ENCODE measurements around the gene PRCP.

The PRCP gene

GRCh38 chr11:82826526-82826925, 73.7 kb downstream of the PRCP start:
- DNase-seq, result no peak

- no peak for DNase-seq
Observed at GRCh38 chr11:82823647-82824619, 76.3 kb downstream of the PRCP start.

GRCh38 chr11:82818409-82819043, 81.7 kb downstream of the PRCP start:
- no peak for DNase-seq

- no peak for DNase-seq
Observed at GRCh38 chr11:82815406-82815805, 84.8 kb downstream of the PRCP start.

GRCh38 chr11:82814379-82814778, 85.9 kb downstream of the PRCP start:
- DNase-seq, result no peak

- no peak for DNase-seq
Observed at GRCh38 chr11:82811369-82811768, 88.9 kb downstream of the PRCP start.

- no peak for DNase-seq
Observed at GRCh38 chr11:82810738-82811137, 89.5 kb downstream of the PRCP start.

- no peak for DNase-seq
Observed at GRCh38 chr11:82810326-82810725, 89.9 kb downstream of the PRCP start.

GRCh38 chr11:82807646-82808045, 92.6 kb downstream of the PRCP start:
- no peak for DNase-seq

GRCh38 chr11:82802710-82803109, 97.5 kb downstream of the PRCP start:
- no peak for DNase-seq

GRCh38 chr11:82796998-82797961, 103.0 kb downstream of the PRCP start:
- DNase-seq, result no peak

GRCh38 chr11:82794490-82794889, 105.7 kb downstream of the PRCP start:
- no peak for DNase-seq

GRCh38 chr11:82792822-82793569, 107.2 kb downstream of the PRCP start:
- DNase-seq, result no peak

- DNase-seq, result no peak
Observed at GRCh38 chr11:82792319-82792718, 107.9 kb downstream of the PRCP start.

- DNase-seq, result no peak
Observed at GRCh38 chr11:82791779-82792178, 108.5 kb downstream of the PRCP start.

- DNase-seq, result no peak
Observed at GRCh38 chr11:82790723-82791484, 109.3 kb downstream of the PRCP start.

GRCh38 chr11:82787981-82788380, 112.2 kb downstream of the PRCP start:
- no peak for DNase-seq

- DNase-seq, result no peak
Observed at GRCh38 chr11:82786836-82787235, 113.4 kb downstream of the PRCP start.

- no peak for DNase-seq
Observed at GRCh38 chr11:82786001-82786400, 114.2 kb downstream of the PRCP start.

- DNase-seq, result no peak
Observed at GRCh38 chr11:82782825-82783374, 117.3 kb downstream of the PRCP start.

- no peak for DNase-seq
Observed at GRCh38 chr11:82778776-82779175, 121.5 kb downstream of the PRCP start.

Data from bone marrow (tissue), 2 donors.